ENCODE data around the gene TFAM.

TFAM gene

DNA sequence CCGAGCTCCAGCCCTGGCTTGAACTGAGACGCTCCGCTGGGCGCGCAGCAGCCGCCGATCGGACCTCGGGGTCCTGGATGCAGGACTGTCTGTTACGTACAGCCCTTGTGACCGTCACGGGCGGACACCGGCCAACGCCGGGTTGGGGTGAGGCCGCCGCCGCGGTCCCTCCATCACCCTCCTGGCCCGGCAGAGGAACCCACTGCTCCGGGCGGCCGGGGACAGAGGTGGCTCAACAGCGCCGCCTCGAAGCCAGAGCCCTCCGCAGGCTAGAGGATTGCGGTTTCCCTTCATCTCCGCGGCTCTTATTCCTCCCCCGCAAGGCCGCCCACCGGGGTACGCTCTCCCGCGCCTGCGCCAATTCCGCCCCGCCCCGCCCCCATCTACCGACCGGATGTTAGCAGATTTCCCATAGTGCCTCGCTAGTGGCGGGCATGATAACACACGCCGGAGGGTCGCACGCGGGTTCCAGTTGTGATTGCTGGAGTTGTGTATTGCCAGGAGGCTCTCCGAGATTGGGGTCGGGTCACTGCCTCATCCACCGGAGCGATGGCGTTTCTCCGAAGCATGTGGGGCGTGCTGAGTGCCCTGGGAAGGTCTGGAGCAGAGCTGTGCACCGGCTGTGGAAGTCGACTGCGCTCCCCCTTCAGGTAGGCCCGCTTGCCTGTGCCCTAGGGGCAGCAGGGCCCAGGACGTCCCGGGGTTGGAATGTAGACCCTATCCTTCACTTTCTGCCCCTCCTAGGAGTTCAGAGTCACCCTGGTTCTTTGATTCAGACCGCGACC lies at the start of gene TFAM:
Gene TFAM, plus strand, starts transcription at position 412 of the 785 bp plus-strand sequence. Its CDS starts 138 bp downstream, at position 550.
- DNase-seq (ENCODE audit: low read depth), result peak; percentile 65

DNA sequence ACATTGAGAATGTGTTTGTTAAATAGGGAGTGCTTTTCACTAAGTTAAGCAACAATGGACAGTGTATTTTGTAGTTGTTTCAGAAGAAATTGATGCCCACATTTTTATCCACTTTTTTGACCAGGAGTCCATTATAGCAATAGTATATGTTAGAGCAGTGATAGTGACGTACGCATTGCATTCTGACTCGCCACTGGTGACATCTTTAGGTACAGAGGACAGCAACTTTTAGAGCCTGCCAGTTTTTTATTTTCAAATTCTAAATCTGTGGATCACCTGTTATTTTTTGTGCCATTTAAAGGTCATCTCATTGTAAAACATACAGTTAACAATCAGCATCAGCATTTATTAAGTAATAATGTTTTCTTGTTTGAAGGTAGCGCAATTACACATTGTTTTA lies 49.0 kb upstream of the TFAM start:
- no peak for DNase-seq (ENCODE audit: low read depth)

- DNase-seq (ENCODE audit: low read depth), result no peak
These were observed 43.8 kb upstream of the TFAM start for GRCh38 chr10:58341422-58341821.

DNA sequence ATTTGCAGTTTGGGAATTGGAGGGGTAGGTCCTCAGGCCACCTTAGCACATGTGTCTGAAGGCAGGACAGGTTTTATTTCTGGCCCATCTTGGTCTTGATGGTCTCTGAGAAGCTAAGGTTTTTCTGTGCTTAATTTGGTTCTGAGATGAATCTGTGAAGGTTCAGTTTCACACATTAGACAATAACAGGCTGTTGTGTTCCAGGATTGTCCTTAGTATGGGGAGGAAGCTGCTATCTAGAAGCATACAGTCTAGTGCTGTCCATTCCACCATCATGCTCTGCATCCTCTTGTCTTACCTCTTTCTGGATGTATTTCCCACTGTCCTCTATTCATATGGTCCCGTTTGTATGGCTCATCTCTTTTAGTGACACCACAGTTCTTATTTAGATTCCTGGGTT lies 43.3 kb upstream of the TFAM start:
- DNase-seq (ENCODE audit: low read depth), result no peak

DNA sequence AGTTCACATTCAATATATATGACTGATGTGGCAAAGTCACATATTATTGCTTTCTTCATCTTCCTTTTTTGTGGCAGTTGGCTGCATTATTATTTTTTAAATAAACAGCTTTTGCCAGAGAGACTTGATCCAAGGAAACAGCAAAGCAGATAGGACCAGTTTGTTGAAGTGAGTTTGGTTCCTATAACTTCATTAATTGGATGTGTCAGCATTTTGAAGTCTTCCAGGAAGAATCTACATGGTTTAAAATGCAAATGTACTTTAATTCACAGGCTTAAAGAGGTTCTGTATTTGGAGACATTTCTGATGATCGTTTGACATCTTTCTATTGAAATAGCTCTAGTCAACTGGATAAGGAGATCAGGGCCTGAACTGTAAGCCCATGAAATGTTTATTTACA lies 37.2 kb upstream of the TFAM start:
- no peak for DNase-seq (ENCODE audit: low read depth)

- no peak for DNase-seq (ENCODE audit: low read depth)
These were observed 36.6 kb upstream of the TFAM start for GRCh38 chr10:58348571-58349033.

GRCh38 chr10:58350023-58350422 lies 35.2 kb upstream of the TFAM start:
- no peak for DNase-seq (ENCODE audit: low read depth)

- no peak for DNase-seq (ENCODE audit: low read depth)
These were observed 34.4 kb upstream of the TFAM start for GRCh38 chr10:58350619-58351323.

GRCh38 chr10:58351616-58352578 lies 33.3 kb upstream of the TFAM start:
- no peak for DNase-seq (ENCODE audit: low read depth)

- no peak for DNase-seq (ENCODE audit: low read depth)
These were observed 32.1 kb upstream of the TFAM start for GRCh38 chr10:58352956-58353610.

DNA sequence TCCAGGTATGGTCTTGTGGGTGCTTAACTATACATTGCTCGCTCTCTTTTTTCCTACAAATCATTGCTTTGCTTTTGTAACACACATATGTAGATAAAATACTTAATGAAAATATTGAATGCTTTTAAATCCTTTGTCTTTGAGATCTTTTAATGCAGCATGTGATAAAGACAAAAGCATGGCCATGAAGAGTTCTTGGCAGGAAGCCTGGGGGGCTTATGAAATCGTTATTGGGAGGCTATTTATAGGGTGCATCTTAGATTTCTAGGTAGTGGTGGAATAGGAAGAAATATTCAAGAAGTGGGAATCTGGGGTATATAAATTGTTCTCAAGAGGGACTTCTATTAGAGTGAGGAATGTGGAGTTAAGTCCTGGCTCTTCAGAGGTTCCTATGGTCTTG lies 28.5 kb upstream of the TFAM start:
- DNase-seq (ENCODE audit: low read depth), result no peak

- no peak for DNase-seq (ENCODE audit: low read depth)
These were observed 26.8 kb upstream of the TFAM start for GRCh38 chr10:58358314-58358933.

DNA sequence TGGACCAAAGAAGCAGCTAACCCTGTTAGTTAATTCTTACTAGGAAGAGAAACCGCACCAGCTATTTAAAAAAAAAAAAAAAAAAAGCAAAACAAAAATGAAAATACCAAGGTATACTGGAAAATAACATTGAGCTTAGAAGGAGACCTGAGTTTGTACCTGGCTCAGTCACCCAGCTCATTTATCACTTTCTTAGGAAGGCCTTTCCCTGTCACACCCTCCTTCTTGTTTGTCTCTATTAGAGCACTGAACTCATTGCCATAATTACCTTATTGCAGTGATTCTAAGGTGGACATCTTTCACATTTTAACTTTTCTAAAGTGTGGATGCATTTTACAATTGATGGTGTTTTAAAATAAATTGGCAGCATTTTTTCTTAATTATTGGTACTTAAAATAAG lies 26.3 kb upstream of the TFAM start:
- DNase-seq (ENCODE audit: low read depth), result no peak

DNA sequence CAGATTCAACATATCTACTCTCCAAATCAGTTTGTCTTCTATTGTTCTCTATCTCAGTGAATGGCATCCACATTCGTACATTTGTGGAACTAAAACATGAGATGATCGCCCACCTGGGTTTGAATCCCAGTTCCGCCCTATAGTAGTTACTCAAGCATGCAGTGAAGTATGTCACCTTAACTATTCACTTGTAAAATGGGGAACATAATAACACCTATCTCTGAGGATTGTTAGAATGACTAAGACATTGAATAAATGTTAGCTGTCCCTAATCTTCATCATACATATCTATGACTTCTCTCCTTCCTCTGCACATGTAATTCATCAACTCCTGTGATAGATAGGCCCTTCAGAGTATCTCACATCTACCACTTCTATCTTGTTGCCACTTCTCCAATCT lies 25.7 kb upstream of the TFAM start:
- DNase-seq (ENCODE audit: low read depth), result no peak

- DNase-seq (ENCODE audit: low read depth), result no peak
These were observed 24.7 kb upstream of the TFAM start for GRCh38 chr10:58360412-58361004.

- no peak for DNase-seq (ENCODE audit: low read depth)
These were observed 23.9 kb upstream of the TFAM start for GRCh38 chr10:58361353-58361752.

DNA sequence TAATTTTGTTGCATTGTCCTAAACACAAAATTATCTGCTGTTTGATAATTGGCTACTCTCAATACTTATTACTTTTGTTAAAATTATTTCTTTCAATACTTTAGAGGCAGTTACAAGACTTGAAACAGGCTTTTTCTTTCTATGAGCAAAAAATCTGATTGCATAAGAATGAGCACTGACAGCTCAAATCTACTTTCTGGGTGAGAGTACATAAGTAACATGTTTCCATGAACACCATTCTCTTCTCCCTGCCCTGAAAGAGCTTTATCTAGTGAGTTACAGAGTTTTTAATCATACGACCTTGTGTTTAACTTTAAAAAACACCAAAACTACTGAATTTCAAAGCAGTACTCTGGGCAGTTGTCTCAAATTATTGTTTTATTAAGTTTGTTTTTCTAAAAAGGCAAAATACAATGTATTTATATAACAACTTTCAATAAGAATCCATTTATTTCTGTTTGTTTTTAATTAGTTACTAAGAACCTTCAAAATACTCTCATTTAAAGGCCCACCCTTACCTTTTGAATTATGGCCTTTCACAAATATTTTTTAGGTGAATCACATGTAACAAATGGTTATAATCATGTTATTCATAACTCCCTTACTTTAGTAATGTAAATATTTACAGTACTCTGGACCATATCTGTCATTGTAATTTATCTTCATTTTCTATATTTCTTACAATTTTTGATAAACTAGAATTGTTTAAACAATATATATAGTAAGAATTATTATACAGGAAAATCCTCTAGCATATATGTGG lies 23.0 kb upstream of the TFAM start:
- DNase-seq (ENCODE audit: low read depth), result no peak

DNA sequence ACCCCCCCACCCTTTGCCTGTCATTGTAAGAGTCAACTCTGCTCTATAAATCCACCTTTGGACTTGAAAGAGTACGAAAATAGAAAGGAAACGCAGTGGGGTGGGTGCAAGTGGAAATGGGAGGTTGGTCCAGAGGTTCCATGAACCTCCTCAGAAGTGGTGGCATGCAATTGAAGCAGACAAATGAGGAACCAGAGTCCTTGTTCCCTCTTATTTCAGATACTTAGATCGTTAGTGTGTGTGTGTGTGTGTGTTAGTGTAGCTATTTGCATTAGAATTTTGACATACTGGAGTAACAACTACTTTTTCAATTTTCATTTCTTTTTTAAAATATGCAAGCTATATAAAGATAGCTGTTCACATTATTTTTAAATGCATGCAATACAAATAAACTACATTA lies 18.1 kb upstream of the TFAM start:
- DNase-seq (ENCODE audit: low read depth), result no peak

DNA sequence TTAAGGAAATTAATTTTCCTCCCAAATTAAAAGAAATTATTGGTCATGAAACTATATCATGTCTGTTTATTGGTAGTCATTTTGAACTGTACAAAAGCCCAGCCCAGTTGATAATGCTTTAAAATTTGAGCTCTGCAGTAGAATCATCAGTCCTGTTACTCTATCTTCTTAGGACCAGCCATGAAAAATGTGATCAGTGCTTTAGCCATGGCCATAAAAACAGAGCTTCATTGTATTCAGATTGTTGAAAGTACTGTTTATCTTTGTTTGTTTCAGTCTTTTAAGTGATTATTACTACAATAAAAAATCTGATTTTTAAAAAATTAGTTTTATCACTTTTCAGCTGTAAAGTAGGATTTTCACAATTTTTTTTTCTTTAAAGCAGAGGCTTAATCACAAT lies 13.7 kb upstream of the TFAM start:
- DNase-seq (ENCODE audit: low read depth), result no peak

Data from non-pigmented ciliary epithelial cell (primary cell).